Measurements from ENCODE around the gene PSME3. TPM values are rescaled to one million over a fixed set of nuclear protein-coding genes. Genes with fewer than 3 reads are reported as not detected.
A peak's percentile ranks its signal among the peaks of the same experiment; 100 is the strongest.
"Not testable (repeated sequence)": the region's sequence is repeated elsewhere in the genome, so short reads cannot be mapped to it uniquely, and the experiment has no call there.

Gene PSME3
- total RNA-seq, 1 donor from 2014 or later, result 172 TPM

DNA sequence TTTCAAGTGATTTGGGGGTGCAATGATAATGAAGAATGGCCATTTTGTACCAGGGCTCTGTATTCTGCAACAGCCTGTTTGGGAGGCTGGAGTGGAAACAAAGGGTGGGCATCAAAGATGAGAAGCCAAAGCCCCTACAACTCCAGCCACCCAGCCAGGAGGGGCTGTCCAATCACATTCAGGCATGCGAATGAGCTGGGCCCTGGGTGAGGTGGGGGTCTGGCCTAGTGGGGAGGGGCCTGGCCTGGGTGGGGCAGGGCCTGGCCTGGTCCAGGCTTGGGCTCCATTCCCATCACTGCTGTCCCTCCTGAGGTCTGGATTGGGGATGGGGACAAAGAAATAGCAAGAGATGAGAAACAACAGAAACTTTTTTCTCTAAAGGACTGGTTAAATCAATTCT lies 24.2 kb downstream of the PSME3 start:
- TF ChIP-seq, protein P1, sequence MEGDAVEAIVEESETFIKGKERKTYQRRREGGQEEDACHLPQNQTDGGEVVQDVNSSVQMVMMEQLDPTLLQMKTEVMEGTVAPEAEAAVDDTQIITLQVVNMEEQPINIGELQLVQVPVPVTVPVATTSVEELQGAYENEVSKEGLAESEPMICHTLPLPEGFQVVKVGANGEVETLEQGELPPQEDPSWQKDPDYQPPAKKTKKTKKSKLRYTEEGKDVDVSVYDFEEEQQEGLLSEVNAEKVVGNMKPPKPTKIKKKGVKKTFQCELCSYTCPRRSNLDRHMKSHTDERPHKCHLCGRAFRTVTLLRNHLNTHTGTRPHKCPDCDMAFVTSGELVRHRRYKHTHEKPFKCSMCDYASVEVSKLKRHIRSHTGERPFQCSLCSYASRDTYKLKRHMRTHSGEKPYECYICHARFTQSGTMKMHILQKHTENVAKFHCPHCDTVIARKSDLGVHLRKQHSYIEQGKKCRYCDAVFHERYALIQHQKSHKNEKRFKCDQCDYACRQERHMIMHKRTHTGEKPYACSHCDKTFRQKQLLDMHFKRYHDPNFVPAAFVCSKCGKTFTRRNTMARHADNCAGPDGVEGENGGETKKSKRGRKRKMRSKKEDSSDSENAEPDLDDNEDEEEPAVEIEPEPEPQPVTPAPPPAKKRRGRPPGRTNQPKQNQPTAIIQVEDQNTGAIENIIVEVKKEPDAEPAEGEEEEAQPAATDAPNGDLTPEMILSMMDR (conservative IDR thresholded peaks at IDR 0.05), result no peak
- DNase-seq (ENCODE audit: low read depth, low spot score), result no peak
- Mint-ChIP-seq H3K27me3 (ENCODE audit: low read depth) (no peaks in the 10 kb centered on the region), H3K4me1 (peaks cover 8% of the 10 kb centered on the region), H3K9me3 (no peaks in the 10 kb centered on the region), H3K27ac (ENCODE audit: unreplicated experiment) (no peak overlapping the region), H3K4me3 (no peak overlapping the region), H3K36me3 (ENCODE audit: low read depth) (no peaks in the 10 kb centered on the region)

DNA sequence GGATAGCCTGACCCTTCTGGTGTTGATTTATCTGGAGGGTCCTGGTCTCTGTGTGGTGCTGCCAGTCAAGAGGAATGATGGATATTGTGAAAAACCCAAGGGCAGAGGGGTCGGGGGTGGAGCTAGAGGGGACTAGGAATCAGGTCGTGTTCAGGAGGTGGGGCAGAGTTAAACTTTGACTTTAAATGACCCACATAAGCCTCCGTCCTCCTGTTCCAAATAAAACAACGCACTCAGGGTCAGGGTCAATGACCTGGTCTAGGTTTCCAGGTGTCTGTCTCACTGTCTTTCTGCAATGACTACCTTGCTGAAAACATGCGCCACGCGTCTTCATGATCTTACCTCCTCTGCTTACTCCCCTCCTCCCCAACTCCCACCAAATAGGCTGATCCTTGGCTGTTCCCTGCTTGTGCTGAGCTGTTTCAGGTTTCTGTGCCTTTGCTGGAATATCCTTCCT lies 32.5 kb downstream of the PSME3 start:
- TF ChIP-seq, protein P1 (conservative IDR thresholded peaks at IDR 0.05), result no peak
- Mint-ChIP-seq H3K27ac (ENCODE audit: unreplicated experiment) (no peak overlapping the region), H3K36me3 (ENCODE audit: low read depth) (no peaks in the 10 kb centered on the region), H3K4me3 (no peak overlapping the region), H3K4me1 (peaks cover 5% of the 10 kb centered on the region), H3K9me3 (peaks cover 6% of the 10 kb centered on the region), H3K27me3 (ENCODE audit: low read depth) (peaks cover 5% of the 10 kb centered on the region)
- no peak for DNase-seq (ENCODE audit: low read depth, low spot score)

DNA sequence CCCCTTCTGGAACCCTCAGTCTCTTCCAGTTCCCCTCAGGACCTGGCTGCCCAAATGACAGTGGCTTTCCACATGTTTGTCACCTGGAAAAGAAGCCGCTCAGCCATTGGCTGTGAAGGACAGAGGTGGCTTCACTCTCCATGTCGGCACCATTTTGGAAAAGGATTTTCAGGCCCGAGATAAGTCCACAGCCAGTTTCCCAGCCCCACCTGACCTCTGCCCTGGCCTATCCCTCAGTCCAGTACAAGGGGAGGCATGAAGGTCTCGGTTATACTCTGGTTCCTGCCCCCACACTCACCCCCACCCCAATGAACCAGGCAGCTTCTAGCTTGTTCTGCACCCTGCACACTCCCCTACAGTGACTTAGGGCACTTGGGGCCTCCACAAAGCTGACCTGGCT lies 33.0 kb downstream of the PSME3 start:
- peaks cover 5% of the 10 kb centered on the region for H3K27me3 Mint-ChIP-seq (ENCODE audit: low read depth)
- DNase-seq (ENCODE audit: low read depth, low spot score), result no peak
- TF ChIP-seq, protein P1 (conservative IDR thresholded peaks at IDR 0.05), result no peak
- no peak overlapping the region for H3K4me3 Mint-ChIP-seq
- H3K27ac Mint-ChIP-seq (ENCODE audit: unreplicated experiment), result no peak overlapping the region
- H3K9me3 Mint-ChIP-seq, result peaks cover 6% of the 10 kb centered on the region
- H3K36me3 Mint-ChIP-seq (ENCODE audit: low read depth), result no peaks in the 10 kb centered on the region
- H3K4me1 Mint-ChIP-seq, result peaks cover 5% of the 10 kb centered on the region

DNA sequence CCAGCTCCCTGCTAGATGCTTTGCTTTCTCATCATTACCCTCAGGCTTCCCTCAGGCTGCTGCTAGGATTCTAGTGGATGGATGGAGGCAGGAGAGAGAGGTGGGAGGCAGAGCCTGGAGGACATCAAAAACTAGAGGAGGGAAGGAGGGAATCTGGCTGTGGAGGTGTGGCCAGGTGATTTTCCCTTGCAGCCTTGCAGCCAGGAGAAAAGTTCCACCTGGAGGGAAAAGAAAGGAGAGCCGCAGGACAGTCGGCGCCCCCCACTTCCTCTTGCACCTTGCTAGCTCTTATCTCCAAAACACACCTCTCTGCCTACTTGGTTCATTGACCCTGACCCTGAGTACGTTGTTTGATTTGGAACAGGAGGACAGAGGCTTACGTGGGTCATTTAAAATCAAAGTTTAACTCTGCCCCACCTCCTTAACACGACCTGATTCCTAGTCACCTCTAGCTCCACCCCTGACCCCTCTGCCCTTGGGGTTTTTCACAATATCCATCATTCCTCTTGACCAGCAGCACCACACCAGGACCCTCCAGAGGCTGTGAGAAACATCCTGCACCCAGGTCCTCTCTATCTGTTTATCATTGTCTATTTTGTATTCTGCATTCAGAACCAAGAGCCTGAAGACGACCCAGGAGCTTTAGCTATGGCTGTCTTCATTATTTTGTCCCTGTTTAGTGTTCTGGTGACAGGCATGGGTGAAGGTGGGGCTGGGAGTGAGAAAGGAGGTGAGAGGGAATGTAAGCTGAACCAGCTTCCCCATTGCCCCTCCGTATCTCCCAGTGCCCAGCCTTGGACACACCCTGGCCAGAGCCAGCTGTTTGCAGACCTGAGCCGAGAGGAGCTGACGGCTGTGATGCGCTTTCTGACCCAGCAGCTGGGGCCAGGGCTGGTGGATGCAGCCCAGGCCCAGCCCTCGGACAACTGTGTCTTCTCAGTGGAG lies 33.7 kb downstream of the PSME3 start:
- H3K36me3 Mint-ChIP-seq (ENCODE audit: low read depth), result peaks cover 3% of the 10 kb centered on the region
- H3K4me1 Mint-ChIP-seq, result peaks cover 5% of the 10 kb centered on the region
- H3K9me3 Mint-ChIP-seq, result peaks cover 10% of the 10 kb centered on the region
- TF ChIP-seq, protein P1 (conservative IDR thresholded peaks at IDR 0.05), result no peak
- H3K27me3 Mint-ChIP-seq (ENCODE audit: low read depth), result peaks cover 5% of the 10 kb centered on the region
- DNase-seq (ENCODE audit: low read depth, low spot score), result no peak
- H3K27ac Mint-ChIP-seq (ENCODE audit: unreplicated experiment), result no peak overlapping the region
- H3K4me3 Mint-ChIP-seq, result no peak overlapping the region

DNA sequence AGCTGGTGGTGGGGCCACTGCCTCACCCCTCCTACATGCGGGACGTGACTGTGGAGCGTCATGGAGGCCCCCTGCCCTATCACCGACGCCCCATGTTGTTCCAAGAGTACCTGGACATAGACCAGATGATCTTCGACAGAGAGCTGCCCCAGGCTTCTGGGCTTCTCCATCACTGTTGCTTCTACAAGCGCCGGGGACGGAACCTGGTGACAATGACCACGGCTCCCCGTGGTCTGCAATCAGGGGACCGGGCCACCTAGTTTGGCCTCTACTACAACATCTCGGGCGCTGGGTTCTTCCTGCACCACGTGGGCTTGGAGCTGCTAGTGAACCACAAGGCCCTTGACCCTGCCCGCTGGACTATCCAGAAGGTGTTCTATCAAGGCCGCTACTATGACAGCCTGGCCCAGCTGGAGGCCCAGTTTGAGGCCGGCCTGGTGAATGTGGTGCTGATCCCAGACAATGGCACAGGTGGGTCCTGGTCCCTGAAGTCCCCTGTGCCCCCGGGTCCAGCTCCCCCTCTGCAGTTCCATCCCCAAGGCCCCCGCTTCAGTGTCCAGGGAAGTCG lies 34.6 kb downstream of the PSME3 start:
- H3K9me3 Mint-ChIP-seq, result peaks cover 10% of the 10 kb centered on the region
- H3K4me1 Mint-ChIP-seq; H3K27me3 Mint-ChIP-seq (ENCODE audit: low read depth); H3K4me3 Mint-ChIP-seq; H3K36me3 Mint-ChIP-seq (ENCODE audit: low read depth); DNase-seq (ENCODE audit: low read depth, low spot score); H3K27ac Mint-ChIP-seq (ENCODE audit: unreplicated experiment): not testable (repeated sequence)

DNA sequence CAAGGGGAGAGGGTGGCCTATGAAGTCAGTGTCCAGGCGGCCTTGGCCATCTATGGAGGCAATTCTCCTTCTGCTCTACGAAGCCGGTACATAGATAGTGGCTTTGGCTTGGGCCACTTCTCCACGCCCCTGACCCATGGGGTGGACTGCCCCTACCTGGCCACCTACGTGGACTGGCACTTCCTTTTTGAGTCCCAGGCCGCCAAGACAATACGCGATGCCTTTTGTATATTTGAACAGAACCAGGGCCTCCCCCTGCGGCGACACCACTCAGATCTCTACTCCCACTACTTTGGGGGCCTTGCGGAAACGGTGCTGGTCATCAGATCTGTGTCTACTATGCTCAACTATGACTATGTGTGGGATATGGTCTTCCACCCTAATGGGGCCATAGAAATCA lies 35.1 kb downstream of the PSME3 start:
- Mint-ChIP-seq H3K36me3 (ENCODE audit: low read depth) (peaks cover 3% of the 10 kb centered on the region), H3K27me3 (ENCODE audit: low read depth) (peaks cover 11% of the 10 kb centered on the region), H3K4me1 (peaks cover 5% of the 10 kb centered on the region), H3K9me3 (peaks cover 10% of the 10 kb centered on the region), H3K27ac (ENCODE audit: unreplicated experiment) (peak overlapping the region; percentile 19), H3K4me3 (no peak overlapping the region)
- no peak for DNase-seq (ENCODE audit: low read depth, low spot score)
- TF ChIP-seq, protein P1 (conservative IDR thresholded peaks at IDR 0.05), result no peak
